HG03571 (cell line): ENCODE measurements around the gene NAV2.

Experiments
- ATAC-seq: cut with Tn5 transposase; IDR thresholded peaks from one replicate; pipeline ENCODE4 v1.9.1; 2021; ENCODE audit not compliant: unreplicated experiment

The NAV2 gene

DNA sequence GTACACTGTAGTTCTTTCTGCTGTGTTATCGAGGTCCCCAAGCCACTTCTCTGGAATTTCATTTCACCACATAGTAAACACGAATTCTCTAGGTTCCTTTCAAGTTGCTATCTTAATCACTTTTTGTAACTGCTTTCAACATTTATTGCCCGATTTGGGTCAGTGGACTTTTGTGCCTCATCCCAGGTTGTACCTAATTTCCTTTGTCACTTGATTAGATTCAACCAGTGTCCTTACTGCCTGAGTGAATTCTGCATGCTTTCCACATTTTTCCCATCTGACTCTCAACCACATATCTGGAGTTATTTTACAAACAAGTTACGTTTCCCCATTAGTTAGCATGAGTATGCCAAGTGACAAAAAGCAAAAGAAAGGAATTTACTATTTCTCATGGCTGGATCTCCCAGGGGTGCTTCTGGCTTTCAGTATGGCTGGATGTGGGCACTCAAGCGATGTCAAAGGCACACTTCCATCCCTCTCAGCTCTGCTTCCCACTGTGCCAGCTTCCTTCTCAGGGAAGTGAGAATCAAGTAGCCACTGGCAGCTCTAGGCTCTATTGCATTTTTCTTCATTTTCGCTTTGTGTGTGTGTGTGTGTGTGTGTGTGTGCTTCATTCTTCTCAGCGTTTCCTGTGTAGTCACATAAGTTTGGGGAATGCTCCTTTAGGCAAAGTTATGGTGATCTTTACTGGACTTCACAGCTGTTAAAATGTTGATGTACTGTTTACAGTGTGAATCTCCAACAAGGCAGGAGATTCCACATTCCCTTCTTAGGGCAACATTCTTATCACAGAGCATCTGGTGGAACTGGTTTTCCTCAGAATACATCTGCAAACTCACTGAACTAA, 318.7 kb downstream of the NAV2 start:
- no peak for ATAC-seq

DNA sequence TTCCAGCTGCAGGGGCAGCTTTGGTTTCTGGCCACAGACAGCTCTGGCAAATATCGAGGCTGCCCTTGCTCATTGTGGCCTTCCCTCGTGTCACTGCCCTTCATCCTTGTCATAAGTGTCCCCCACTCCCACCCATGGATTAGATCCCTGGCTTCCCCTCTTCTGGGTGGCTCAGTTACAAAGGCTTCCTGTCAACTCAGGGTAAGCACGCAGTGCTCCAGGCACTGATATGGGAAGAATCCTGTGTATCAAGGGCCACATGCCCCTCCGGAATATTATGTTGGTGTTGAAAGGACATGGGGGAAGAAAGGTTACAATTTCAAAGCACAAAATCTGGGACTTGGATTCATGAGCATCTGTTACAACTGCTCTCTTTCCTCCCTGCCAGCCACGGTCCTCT, 319.5 kb downstream of the NAV2 start:
- no peak for ATAC-seq

DNA sequence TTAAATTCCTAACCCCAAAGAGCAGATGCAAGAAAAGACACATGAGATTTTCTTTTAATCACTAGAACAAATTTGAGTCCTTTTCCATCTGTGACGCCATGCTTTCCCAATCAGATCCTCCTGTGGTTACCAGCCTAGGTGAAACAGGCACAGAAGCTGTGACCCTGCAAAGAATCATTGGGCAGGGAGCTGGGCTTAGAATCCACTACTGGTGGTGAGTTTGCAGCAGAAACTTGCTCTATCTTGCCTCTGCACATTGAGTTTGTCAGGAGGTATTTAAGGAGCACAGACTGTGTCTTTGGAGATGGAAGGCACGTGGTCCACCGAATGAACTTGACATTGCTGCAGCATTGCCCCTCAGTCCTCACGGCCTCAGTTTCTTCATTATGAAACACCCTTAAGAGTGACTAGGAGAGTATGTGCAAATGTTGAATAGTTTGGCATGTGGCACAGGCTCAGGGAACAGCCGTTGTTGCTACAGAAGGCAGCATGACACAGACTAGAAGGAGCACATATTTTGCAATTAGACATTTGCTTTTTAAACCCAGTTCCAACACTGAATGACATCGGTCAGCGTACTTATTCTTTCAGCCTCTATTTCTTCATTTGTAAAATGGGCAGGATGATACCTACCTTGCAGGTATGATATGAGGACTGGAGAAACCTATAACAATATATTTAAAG, 320.1 kb downstream of the NAV2 start:
- no peak for ATAC-seq

DNA sequence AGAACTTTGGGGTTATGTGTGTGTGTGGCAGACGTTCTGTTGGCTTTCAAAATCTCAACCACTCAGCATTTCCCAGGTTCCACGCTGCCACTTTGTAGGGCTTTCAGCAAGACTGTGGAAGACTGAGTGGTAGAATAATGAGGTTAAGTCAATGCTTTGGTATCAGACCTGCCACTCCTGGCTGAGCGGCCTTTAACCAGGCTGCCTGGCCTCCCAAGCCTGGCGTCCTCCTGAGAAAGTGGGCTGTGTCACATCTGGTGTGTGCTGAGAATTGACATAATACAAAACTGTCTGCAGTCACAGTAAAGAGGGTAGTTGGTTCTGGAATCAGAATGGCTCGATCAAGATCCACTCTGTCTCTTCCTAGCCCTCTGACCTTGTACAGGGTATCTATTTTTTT, 321.2 kb downstream of the NAV2 start:
- ATAC-seq, result no peak

DNA sequence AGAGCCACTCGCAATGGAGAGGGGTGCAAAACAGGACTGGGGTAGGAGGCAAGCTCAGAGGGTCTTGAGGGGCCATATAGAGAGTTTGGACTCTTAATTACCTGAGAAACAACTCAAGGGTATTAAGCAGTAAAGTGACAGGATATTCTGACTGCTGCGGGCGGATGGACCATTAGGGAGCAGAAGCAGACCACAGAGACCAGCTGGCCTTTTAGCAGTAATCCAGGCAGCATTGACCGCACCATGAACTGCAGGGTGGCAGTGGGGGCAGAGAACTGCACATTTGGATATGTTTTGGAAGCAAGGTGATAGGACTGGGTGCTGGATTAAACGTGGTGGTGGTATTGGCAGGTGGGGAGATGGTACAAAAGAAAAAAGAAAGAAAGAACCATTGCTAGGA, 322.3 kb downstream of the NAV2 start:
- no peak for ATAC-seq

DNA sequence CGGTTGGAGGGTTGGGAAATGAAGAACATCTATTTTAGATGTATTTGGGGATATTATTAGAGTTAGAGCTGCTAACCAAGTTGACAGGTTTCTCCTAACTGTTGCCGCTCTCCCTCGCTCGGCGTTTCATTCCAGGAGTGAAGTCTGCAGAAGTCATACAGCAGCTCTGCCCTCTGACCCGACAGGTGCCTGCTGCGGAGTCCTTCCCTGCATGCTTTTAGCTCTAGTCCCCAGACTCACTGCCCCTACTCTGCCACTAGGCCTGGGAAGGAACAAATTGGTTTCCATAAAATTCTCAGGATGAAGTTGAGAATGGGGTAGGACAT, 322.7 kb downstream of the NAV2 start:
- no peak for ATAC-seq

DNA sequence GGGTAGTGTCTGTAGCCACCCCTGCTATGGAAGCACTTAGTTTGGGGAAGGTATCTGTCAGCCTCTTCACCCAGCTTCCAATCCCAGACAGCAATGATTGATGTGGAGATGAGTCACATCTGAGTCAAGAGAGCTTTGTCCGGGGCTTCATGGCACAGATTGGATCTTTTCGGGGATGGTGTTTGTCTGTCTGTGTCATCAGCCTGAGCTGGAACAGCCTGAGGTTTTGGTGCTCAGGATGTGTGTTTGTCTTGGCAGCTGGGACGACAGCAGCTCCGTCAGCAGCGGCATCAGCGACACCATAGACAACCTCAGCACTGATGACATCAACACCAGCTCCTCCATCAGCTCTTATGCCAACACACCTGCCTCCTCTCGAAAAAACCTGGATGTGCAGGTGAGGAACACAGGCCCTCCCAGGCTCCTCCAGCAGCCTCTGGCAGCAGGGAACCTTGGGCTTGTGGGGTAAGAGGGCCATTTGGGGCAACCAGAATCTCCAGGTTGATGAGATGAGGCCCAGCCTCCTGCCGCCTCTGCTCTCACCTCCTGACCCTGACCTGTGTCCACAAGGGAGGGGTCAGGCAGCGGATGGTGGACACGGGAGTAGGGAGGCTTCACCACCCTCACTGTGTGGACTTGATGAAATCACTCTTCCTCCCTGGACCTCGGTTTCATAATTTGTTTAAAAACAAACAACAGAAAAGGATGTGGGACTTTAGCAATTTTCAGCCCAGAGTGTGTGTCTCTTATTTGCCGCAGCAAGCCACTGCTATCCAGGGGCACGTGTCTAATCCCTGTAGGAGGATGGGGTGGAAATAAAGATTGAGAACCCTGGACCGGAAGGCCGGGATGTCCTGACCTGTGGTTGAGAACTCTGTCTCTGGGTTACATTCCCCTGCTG, 323.3 kb downstream of the NAV2 start:
- no peak for ATAC-seq

DNA sequence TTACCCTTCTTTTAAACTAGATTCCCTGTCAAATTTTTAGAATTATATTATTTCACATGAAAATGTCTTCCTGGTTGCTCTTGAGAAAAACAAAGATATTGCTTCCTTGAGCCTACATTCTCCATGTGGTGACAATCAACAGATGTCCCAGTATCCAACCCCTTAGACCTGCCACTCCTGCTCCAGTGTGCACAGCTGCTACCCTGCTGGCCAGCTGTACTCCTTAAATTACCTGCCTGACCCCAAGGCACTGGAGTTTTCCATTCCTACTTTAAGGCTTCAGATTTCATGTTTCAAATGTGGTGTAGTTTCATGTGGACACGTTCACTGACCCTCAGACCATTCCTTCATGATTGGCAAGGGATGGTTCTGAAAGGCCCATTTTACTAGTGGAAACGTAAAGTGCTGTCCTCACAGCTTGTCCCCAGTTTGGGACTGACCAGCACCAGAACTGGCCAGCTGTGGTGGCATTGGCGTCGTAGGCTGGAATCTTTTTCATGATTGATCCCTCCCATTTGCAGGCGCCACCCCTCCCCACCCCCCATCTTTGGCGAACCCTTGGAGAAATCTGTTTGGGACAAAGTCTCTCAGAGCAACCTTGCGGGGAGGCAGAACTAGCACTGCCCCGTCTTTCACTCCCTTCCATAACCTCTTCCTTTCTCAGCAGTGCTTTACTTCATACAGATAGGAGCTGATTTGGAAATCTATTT, 324.1 kb downstream of the NAV2 start:
- ATAC-seq, result no peak

DNA sequence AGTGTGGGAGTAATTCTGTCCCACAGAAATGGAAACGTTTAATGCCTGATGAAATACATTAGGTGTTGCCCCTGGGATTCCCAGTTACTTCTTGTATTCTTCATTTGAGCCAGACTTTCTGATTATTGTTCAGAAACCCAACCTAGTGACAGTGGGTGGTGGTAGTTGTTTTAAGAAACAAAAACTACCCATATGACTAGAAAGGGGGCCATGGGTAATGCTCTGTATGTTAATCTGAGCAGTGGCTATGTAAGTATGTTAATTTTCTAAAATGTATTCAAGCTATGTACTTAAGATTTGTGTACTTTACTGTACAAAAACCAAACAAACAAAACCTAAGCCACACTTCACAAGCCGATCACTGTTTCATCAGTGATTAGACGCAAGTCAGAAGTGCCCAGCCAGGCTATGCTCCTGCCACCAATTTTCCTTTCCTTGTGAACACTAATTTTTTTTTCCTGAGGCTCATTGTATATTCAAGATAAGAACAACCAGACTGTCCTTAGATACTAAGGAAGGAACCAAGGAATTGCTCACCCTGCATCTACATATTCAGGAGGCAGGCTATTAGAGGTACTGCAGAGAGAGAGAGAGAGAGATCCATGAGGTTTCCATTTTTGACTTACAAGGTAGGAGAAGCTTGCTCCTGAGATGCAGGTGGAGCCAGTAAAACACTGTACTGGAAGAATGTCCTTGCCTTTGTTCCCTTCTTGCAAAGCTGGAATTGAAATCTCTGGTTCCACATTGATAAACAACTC, 324.9 kb downstream of the NAV2 start:
- ATAC-seq, result no peak

DNA sequence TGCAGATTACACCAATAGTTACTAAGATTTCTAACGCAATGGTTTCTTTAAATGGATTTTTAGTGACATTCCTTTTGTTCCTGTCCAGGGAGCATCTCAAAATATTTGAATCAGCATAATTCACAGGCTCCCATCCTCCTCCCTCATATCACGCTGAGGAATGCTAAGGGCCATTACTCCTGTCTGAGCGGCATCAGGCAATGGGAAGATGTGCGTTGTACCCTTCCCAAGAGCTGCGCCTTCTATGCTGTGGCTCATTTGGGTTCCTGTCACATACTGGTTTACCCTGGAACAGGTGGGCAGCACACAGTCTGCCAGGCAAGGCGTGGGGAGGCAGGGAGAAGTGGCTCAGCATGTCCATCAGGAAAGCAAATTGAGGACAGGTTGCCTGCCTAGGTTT, 325.8 kb downstream of the NAV2 start:
- ATAC-seq, result no peak

DNA sequence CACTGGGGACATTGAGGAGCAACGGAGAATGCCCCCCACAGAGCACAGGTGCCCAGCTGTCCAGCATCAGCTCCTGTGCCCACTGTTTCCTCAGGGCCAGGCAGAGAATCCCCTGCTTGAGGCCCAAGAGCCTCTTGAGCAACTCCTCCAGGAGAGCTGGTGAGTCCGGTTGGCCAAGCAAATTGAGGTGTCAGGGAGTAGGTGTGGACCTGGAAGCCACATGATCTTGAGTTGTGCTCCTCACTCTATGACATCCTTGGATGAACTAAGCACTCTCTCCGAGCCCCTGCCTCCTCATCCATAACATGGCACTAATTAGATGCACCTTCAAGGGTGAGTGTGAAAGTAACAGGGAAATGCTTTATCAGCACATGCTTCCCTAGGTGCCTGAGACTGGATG, 326.3 kb downstream of the NAV2 start:
- no peak for ATAC-seq

DNA sequence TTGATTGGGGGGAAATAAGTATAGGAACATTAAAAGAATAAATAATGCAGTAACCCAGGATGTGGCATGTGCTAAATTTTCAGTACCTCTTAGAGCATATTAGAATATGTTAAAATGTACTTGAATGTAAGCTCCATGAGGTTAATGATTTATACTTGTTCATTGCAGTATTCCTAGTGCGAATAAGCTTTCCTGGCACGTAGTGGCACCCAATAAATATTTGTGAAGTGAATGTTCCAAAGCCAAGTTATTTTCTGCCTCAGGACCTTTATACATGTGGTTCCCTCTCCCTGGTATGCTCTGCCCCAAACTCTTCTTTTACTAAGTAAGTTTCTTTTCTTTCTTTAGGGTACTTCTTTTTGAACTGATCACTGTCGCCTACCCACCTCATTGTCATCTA, 328.9 kb downstream of the NAV2 start:
- ATAC-seq, result no peak

DNA sequence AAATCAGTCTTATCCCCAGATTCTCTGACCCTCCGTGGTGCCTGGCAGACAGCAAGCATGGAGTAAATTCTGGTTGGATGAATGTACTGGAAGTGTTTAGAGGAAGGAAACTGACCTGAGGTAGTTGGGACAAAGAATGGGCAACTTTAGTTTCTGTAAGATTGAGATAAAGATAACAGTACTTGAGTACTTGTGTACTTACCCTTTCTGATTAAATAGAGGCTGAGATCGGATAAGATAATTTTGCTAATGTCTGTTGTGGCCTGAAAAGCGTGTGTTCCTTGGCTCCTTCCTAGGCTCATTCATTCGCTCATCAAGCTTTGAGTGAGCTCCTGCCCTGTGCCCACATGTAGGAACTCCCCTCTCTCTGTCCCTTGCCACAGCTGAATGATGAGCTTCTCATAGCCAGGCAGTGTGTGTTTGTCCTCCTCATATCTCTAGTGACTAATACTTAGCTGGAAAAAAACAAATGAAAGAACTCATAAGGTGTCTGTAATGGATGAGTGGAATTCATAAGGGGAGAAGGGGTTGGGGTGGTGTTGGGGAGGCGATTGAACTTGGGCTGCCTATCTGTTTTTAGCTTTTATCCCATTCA, 329.5 kb downstream of the NAV2 start:
- no peak for ATAC-seq

DNA sequence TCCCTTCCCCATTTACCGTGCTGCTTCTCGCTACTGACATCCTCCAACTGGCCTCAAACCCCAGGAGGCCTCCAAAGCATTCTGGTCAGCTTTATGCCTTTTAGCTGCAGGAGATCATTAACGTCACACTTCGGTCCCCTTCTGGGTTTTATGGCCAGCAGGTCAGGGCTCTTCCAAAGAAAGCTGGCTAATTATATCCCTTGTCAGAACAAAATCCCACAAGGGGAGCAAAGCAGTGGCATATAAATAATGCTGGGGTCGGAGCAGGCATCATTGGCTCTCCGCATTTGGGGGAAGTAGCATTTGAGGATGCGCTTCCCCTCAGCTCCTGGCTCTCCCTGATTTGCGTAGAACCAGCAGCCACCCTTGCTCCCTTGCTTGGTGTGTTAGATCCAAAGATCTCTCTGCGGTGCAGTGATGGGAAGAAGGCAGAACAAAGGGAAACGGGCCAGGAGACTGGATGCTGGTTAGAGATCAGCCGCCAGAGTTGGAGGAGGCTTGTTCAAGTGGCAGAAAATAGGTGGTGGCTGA, 330.2 kb downstream of the NAV2 start:
- no peak for ATAC-seq

DNA sequence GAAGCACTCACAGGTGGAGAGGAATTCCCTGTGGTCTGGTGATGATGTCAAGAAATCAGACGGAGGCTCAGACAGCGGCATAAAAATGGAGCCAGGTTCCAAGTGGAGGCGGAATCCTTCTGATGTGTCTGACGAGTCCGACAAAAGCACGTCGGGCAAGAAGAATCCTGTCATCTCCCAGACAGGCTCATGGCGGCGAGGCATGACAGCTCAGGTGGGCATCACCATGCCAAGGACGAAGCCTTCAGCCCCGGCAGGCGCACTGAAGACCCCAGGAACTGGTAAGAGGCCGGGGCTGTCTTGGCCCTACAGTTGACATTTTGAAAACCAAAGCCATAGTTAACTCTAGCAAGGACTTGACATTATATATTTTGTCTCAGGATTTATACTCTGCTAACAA, 331.4 kb downstream of the NAV2 start:
- no peak for ATAC-seq

DNA sequence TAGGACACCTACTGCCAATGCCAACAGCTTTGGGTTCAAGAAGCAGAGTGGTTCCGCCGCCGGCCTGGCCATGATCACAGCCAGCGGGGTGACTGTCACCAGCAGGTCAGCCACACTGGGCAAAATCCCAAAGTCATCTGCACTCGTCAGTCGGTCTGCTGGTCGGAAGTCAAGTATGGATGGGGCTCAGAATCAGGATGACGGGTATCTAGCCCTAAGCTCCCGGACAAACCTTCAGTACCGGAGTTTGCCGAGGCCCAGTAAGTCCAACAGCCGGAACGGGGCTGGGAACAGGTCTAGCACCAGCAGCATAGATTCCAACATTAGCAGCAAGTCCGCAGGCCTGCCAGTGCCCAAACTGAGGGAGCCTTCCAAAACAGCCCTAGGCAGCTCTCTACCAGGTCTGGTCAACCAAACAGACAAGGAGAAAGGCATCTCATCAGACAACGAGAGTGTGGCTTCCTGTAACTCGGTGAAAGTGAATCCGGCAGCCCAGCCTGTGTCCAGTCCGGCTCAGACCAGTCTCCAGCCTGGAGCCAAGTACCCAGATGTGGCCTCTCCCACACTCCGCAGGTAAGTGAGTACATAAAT, 332.6 kb downstream of the NAV2 start:
- ATAC-seq, result no peak

DNA sequence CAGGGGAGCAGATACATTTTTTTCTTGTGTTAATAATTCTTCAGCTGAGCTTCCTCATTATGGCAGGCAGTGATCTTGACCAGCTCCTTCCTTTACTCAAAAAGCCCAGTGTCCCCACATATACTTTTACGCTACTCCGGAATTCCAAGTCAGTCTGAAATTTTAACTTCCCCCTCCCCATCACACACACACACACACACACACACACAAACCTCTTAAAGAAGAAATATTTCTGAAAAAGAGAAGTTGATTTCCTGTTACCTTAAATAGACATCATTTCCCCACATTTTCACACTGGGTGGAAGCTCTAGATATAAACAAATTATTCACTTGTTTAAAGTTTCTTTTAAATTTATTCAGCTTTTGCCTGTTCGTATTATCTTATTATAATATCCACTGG, 333.8 kb downstream of the NAV2 start:
- no peak for ATAC-seq

DNA sequence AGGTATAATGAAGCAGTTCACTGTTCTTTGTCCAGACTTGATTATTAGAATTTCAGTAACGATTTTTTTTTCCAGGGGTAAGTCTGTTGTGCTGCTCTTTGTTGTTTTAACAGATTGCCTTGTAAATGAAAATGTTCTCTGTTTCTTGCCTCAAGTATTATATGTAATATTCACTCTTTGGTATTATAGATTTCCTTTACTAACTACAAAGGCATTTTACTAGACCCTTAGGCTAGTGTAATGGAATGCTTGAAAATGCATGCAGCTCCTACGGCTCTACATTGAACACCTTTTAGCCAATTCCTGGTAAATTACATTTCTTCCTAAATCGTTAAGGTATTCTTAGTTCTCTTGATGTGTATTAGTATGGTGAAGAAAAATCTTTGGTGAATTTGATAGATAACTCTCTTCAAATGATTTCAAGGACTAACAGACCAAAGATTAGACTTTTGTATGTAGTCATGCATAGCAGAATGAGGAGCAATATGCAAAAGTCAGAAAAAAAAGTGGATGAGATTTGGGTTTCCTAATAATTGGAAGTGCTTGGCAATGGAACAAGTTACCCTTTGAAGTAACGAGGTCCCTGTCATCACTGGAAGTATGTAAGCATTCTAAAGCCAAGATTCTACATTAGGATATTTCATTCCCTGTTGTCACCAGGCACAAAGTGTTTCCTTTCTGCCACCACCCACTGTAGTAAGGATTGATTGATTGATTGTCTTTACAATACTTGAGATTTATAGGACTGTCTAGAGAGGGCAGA, 334.6 kb downstream of the NAV2 start:
- no peak for ATAC-seq

DNA sequence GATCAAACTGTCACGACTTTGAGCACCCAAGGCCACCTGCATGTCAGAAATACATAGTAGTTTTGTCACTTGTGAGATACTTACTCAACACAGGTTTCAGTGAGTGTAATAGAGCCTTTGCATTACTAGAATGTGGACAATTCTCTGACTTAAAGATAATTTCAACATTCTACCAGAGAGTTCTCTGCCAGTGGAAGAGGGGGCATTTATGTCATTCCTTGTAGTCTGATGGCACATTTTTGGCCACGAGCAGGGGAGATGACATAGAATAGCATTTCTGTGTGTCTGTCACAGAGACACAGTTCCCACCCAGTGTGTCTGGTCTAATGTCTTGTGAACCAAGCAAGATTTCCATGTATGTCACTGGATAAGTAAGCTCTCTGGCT, 335.1 kb downstream of the NAV2 start:
- ATAC-seq, result no peak
